ENCODE data around the gene CNKSR3.

DNA sequence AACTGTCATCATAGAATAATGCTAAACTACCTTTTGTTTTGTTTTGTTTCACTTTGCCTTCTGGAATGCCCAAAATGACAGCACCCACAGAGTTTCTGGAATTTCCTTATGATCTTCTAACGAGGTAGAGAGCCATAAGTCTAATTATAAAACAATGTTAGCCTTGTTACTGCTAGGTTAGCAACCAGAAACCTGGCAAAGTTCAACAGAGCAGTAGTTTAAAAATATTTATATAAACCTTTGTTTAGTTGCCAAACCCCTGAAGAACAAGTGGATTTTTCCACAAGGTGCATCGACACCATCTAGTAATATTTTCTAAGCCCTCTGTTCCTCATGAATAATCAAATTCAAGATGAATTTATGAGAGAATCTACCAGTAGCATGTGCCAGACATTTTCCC is 126.3 kb downstream of the CNKSR3 start:
- TF ChIP-seq, protein P1, sequence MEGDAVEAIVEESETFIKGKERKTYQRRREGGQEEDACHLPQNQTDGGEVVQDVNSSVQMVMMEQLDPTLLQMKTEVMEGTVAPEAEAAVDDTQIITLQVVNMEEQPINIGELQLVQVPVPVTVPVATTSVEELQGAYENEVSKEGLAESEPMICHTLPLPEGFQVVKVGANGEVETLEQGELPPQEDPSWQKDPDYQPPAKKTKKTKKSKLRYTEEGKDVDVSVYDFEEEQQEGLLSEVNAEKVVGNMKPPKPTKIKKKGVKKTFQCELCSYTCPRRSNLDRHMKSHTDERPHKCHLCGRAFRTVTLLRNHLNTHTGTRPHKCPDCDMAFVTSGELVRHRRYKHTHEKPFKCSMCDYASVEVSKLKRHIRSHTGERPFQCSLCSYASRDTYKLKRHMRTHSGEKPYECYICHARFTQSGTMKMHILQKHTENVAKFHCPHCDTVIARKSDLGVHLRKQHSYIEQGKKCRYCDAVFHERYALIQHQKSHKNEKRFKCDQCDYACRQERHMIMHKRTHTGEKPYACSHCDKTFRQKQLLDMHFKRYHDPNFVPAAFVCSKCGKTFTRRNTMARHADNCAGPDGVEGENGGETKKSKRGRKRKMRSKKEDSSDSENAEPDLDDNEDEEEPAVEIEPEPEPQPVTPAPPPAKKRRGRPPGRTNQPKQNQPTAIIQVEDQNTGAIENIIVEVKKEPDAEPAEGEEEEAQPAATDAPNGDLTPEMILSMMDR (IDR thresholded peaks at IDR 0.05), result no peak
- TF ChIP-seq POLR2AphosphoS5 (IDR thresholded peaks at IDR 0.05) (no peak), POLR2A (IDR thresholded peaks at IDR 0.05; ENCODE audit: low read depth) (no peak)
